GM21737 (cell line): ENCODE measurements around the gene COA1.
"Not testable (repeated sequence)": the region's sequence is repeated elsewhere in the genome, so short reads cannot be mapped to it uniquely, and the experiment has no call there.

Experiments
- ATAC-seq: cut with Tn5 transposase; IDR thresholded peaks from one replicate; pipeline ENCODE4 v1.9.1; 2021; ENCODE audit warnings: mild to moderate bottlenecking, moderate library complexity; ENCODE audit not compliant: unreplicated experiment

The COA1 gene

DNA sequence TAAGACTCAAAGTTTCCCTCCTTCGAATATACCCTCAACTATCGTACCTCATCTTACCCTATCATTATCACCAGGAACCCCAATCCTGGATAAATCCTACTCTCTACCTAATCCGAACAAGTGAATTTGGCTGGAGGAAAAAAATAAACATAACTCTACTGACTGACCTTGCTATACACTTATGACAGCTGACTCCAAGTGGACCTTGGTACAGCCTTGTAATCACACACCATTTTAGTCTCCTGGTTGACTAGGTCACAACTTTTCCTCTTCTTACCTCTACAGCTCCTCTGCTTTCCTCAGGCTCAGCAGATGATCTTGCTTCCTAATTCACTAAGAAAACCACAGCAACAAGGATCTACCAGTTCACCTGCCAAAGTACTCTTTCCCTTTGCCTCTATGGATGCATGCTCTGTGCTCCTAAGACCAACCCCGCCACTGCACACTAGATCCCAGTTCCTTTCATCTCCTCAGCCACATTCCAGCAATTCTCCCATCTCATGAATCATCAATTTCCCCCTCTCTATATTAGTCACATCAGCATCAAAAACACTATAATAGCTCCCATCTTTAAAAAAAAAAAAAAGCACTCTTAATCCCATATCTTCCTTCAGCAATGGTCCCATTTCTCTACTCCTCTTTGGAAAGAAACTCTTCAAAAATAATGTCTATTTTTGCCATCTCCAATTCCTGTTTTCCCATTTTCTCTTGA lies 35.5 kb downstream of the COA1 start:
- no peak for ATAC-seq

DNA sequence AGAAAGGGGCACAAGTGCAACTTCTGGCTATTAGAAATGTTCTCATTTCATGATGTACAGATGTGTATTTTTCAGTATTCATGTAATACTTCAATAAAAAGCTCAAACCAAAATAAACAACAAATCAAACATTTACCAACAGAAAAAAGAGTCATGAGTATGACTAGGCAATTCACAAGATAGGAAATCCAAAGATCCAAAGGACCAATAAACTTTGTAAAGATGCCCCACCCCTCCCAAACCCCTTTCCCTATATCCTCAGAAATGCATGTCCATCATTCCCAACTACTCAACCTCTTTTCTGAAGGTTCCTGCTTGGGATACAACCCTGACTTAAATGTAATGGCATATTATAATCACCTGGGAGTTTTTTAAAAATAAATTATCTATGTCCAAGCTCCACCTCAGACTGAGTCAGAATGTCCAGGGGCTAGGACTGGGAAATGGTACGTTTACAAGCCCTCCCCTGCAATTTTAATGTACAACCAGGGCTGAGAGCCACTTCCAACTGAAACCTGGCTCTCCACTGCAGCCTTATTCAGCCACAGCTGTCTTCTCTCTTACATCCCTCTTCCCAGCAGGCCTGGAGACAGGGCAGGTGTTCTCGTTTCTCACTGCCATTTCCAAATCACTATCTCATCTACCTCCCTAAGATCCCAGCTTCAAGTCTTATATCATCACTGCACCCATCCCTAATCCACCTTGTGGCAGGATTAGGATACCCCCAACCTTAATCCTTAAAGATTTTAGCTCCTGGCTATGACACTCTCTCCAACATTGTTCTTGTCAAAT lies 36.5 kb downstream of the COA1 start:
- ATAC-seq = no peak

DNA sequence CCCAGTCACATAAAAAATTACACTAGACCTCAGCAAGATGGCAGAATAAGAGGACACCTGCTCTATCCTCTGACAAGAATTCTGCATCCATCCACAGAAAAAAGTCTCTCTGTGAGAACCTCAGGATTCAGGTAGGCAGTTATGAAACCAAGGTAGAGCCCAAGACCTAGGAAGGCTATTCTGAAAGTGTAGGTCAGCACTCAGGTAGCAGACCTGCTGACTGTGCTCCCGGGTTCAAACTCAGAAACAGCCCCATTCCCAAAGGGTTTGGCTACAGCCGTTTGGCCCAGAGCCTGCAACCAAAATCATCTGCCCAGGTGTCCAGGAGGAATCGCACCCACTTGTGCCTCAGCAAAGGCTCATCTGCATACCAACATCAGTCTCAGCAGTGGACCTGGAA lies 37.7 kb downstream of the COA1 start:
- ATAC-seq = no peak

DNA sequence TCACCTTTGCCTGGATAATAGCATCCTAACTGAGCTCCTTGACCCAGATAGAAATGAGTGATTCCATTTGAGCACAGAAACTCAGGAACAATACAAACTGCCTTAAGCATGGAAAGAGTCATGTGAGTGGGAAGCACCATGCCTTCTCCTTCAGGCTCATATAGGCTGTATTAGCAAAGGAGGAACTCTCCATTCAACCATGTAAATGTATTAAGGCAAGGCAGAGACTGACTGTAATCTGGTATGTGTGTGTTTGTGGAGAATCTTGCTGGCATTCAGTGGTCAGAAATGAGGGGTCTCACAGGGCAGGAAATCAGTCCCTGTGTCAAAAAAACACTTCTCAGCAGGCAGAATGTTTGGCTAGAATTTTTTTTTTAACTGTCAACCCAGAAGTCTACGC lies 40.2 kb downstream of the COA1 start:
- ATAC-seq = no peak

DNA sequence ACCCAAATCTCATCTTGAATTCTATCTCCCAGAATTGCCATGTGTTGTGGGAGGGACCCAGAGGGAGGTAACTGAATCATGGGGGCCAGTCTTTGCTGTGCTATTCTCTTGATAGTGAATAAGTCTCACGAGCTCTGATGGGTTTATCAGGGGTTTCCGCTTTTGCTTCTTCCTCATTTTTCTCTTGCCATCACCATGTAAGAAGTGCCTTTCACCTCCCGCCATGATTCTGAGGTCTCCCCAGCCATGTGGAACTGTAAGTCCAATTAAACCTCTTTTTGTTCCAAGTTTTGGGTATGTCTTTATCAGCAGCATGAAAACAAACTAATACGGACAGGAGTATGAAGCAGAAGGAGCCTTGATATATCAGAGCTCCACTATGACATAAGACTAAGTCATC lies 41.5 kb downstream of the COA1 start:
- not testable (repeated sequence) for ATAC-seq

DNA sequence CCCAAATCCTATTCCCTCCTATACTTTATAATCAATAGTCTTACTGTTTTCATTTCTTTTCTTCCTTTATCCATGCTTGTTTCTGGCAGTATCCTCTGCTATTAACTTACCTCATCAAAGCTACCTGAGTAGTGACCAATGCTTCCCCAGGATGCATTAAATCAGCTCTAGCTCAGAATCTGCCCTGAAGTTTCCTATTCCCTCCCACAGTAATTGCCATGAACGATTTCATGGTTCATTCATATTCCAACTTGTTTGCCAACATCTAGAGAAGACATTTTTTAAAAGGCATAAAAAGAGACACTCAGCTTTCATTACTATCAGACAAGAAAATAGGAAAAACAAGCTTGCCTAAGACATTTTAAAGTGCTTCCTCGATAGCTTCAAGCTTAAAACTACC lies 42.3 kb downstream of the COA1 start:
- no peak for ATAC-seq

DNA sequence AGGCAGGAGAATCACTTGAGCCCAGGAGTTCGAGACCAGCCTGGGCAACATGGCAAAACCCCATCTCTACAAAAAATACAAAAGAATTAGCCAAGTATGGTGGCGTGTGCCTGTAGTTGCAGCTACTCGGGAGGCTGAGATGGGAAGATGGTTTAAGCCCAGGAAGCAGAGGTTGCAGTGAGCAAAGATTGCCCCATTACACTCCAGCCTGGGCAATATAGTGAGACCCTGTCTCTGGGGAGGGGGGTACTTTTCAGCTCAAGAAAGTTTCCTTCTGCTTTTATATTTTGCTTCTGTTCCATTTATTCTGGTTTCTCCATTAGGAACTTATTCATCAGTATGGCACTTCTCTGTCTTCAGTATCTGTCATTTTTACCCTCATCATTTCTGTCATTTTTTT lies 48.6 kb downstream of the COA1 start:
- ATAC-seq = no peak

DNA sequence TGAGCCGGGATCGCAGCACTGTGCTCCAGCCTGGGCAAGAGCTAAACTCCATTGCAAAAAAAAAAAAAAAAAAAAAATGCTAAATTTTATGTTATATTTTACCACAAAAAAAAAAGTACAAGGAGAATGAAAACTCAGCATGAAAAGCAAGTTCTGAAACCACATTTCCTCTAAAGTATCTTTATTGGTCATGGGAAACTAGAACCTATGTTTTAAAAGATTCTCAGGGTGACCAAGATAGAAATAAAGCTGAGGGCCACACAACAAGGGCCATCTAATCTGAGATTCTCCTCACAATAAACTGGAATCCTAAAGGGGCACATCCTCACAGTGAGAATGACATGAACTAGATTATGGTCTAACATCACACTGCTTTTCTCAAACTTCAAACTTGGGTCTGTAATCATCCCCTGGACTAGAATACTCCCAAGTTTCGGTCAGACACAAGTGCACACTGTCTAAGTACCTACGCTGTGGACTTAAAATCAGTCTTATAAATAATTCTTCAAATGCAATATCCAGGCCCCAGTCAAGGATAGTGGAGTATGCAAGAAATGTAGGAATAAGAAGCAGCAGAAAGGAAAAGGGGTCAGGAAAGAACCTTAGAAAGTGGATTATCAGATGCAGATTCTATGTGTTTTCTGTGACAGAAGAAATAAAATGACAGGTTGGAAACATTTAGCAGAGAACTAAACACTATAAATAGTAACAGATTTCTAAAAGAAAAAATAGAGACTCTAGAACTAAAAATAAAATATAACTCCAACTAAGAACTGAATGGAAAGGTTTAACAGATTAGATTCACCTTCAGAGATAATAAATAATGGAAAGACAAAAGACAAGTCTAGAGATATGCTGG lies 49.9 kb downstream of the COA1 start:
- no peak for ATAC-seq

DNA sequence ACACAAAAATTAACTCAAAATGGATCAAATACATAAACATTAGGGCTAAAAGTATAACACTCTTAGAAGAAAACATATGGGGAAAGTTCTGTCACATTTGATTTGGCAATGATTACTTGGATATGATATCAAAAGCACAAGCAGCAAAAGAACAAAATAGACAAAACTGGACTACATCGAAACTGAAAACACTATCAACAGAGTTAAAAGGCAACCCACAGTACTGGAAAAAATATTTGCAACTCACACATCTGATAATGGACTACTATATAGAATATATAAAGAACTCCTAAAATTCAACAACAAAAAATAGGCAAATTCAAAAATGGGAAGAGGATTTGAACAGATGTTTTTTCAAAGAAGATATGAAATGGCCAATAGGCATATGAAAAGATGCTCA lies 51.0 kb downstream of the COA1 start:
- no peak for ATAC-seq

DNA sequence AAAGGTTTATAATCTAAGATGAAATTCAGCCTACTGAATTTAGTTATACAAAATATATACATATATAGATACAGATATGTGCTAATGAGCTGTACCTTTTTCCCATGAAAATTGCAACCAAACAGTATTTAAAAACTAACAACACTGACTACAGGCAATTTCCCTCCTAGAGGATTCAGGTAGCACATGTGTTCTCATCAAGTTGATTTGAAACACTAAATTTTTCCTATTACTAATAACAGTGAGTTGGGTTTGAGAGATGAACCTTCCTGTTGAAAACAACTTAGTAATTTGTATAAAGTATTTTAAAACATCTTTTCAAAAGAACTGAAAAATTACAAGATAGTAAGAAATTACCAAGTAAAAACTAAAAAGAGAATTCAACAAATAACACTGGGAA lies 51.5 kb downstream of the COA1 start:
- no peak for ATAC-seq

DNA sequence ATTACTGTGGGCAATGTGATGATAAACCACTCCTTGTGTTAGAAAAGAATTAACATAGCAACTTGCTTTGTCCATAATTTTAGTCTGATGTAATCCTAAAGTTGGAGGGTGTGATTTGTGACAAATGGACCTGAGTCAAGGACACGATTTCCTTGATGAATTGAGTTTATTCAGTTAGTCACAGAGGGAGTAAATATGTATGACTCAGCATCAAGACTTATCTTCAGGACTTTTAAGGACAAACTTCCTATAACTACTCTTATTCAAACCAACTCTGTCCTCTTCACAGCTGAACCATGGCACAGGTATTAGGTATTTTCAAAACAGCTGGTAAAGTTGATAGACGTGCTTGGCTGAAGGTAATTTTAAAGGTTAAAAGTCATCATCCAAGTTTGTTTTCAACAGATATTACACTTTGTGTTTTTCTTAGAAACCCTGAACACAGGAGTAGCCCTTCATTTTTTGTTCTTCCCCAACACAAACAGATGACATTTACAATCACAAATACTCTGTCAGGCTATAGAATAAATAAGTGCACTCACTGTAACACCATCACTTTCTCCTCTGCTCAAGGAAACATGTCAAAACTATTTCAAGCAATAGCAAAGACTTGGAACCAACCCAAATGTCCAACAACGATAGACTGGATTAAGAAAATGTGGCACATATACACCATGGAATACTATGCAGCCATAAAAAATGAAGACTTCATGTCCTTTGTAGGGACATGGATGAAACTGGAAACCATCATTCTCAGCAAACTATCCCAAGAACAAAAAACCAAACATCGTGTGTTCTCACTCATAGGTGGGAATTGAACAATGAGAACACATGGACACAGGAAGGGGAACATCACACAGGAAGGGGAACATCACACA lies 54.5 kb downstream of the COA1 start:
- ATAC-seq = no peak

DNA sequence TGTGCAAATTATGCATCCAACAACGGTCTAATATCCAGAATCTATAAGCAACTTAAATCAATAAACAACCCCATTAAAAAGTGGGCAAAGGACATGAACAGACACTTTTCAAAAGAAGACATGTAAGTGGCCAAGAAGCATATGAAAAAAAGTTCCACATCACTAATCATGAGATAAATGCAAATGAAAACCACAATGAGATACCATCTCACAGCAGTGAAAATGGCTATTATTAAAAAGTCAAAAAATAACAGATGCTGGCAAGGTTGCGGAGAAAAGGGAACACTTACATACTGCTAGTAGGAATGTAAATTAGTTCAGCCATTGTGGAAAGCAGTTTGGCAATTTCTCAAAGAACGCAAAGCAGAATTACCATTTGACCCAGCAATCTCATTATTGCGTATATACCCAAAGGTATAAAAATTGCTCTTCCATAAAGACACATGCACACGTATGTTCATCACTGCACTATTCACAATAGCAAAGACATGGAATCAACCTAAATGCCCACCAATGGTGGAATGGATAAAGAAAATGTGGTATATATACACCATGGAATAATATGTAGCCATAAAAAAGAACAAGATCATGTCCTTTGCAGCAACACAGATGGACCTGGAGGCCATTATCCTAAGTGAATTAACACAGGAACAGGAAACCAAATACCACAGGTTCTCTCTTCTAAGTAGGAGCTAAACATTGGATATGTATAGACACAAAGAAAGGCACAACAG lies 55.9 kb downstream of the COA1 start:
- ATAC-seq = not testable (repeated sequence)

DNA sequence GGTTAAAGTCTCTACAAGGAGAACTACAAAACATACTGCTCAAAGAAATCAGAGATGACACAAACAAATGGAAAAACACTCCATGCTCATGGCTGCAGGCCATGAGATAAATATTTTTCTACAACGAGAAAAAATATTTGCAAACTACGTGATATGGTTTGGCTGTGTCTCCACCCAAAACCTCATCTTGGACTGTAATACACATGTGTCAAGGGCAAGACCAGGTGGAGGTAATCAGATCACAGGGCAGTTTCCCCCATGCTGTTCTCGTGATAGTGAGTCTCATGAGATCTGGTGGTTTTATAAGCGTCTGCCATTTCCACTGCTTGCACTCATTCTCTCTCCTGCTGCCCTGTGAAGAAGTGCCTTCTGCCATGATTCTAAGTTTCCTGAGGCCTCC lies 57.8 kb downstream of the COA1 start:
- ATAC-seq = no peak

DNA sequence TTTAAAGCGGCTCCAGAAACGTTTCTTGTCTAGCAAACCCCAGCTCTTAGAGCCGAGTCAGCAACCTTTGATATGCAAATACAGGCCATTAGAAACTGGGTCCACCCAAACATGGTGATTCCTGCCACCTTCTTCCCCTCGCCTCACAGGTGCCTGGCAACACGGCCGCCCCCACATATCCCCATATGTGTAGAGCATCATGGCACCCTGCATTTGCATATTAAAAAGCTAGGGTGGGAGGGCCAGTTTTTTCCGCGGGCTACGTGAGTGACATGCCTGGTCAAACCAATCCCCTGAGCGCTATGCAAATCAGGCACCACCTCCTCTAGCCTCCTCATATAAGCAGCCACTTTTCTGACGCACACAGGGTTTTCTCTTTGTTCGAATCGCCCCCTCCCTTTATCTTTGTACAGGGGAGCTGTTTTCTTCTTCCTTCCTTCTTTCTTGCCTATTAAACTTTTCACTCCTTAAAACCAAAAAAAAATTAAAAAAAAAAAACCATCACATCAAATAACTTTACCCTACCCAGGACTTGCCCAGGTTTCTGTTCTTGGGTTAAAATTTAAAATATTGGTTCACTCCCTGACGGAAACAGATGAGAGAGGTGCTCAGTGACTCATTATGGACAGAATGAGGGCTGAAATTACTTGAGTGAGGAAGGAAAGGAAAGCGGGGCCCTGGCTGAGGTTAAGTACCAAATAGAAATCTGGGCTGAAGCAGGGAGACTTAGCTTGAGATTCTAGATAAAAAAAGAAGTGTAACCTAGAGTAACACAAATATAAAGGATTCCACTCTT lies 59.8 kb downstream of the COA1 start:
- no peak for ATAC-seq

DNA sequence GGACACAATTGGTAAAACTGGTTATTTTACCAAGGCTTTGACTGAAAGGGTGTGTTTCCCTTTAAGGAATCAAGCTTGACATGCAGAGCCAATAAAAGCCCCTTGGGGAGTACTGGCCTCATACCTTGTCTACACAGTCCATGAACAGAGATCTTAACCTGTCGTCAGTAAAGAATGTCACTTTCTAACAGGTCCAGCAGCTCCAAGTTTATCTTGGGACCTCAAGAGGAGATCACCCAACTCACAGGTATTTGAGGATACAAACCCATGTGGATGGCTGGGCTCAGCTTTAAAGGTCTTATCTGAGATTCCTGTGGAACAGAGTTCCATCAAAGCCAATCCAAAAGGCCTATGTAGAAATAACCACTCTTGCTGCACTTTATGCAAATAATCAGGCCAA lies 61.3 kb downstream of the COA1 start:
- ATAC-seq = no peak

DNA sequence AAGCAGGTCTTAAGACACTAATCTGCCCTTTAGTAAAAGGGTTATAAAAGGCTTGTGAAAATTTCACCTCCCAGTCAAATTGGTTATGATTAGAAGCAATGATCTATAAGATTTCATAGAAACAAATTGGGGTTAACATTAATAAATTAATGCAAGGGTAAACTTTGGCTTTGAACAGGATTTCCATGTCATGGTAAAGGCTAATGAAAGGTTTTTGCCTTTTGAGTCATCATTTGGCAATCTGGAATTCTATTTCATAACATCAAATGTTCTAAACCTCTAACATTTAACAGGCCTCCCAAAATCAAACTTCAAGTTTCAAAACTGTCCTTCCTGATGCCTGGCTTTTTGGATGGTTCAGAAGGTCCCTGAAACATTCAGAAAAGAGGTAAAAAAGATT lies 62.4 kb downstream of the COA1 start:
- ATAC-seq = no peak

DNA sequence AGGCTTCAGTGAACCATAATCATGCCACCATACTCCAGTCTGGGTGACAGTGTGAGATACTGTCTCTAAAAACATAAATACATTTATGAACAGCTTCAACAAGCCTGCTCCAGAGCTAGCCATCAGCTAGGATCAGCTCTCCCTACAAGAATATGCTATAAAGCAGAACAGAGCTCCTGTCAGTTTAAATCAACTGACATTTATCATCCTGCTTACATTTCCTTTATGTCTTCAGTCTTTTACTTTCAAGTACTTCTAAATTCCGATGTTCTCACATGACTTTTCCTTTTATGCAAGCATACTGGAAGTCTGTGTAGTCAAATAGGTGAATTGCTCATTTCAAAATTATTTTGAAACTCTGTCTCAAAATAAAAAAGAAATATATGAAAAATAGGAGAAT lies 64.6 kb downstream of the COA1 start:
- no peak for ATAC-seq

DNA sequence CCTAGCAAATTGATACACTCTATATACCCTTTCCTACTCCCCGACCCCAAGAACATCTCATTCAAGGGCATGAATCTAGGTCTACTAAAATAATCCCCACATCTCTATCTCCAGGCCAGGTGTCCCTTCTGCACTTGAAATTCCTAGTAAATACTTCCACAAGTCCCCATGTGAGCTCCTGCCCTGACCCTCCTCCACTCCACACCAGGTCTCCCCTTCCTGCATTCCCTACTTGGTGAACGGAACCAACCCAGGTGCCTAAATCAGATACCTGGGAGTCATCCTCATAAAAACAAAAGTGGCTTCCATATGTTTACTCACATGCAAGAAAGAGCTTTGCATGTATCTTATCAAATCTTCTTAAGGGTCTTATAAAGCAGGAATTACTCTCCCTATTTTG lies 69.2 kb downstream of the COA1 start:
- no peak for ATAC-seq

DNA sequence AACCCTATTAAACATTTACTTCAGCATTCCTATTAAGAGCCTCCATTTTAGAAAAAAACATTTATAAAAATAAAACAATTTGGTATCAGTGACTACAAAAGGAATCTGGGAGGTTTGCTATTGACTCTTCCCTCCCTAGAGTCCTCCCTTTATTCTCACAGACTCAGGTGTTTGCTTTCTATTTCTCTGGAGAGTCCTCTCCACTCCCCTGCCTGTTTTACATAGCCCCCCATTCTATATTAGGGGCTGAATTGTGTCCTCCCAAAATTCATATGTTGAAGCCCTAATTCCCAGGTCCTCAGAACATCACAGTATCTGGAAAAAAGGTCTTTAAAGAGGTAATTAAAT lies 69.8 kb downstream of the COA1 start:
- no peak for ATAC-seq
